ENCODE data around the gene TTC36. TPM values are rescaled to one million over a fixed set of nuclear protein-coding genes. Genes with fewer than 3 reads are reported as not detected.

The TTC36 gene
- total RNA-seq, 1 experiment from 2014 or later, result 2.7 TPM

- ChIA-PET POLR2A (ENCODE audit: unreplicated experiment) (no interaction called here), CTCF (no interaction called here)
- Histone ChIP-seq H3F3A (ENCODE audit: low read length, unreplicated experiment) (no peaks in the 10 kb centered on the region), H4K20me1 (ENCODE audit: low read length) (no peaks in the 10 kb centered on the region), H3K79me2 (ENCODE audit: low read length) (no peaks in the 10 kb centered on the region), H3K9me3 (ENCODE audit: low read length) (no peaks in the 10 kb centered on the region), H3K4me3 (ENCODE audit: low read length) (no peak overlapping the region), H2AFZ (ENCODE audit: low read length) (no peak overlapping the region), H3K4me1 (ENCODE audit: insufficient read depth, low read length) (no peaks in the 10 kb centered on the region), H3K36me3 (ENCODE audit: low read depth, low read length) (peaks cover 63% of the 10 kb centered on the region), H3K9ac (ENCODE audit: low read length) (no peak overlapping the region), H3K9me2 (replicated peaks; ENCODE audit: low read length) (no peaks in the 10 kb centered on the region), H3K27ac (ENCODE audit: low read length) (no peak overlapping the region), H3K4me2 (ENCODE audit: low read length) (no peak overlapping the region), H3K27me3 (ENCODE audit: low read length) (no peaks in the 10 kb centered on the region)
- no peak for TF ChIP-seq CTCF (conservative IDR thresholded peaks at IDR 0.05; ENCODE audit: low read depth, low read length)
- TF ChIP-seq EZH2 (IDR thresholded peaks at IDR 0.05; ENCODE audit: low read length, unreplicated experiment), result no peak
- TF ChIP-seq EZH2phosphoT487 (IDR thresholded peaks at IDR 0.05; ENCODE audit: borderline replicate concordance, low read length), result no peak
- intact Hi-C loops (cut with micrococcal nuclease), result no loop called here
- DNase-seq (no peak), ATAC-seq (peak; percentile 67)
- no TSS peak for BruUV-seq (replicated peaks)
Measured at GRCh38 chr11:118514103-118514502, 13.2 kb upstream of the TTC36 start.

- Histone ChIP-seq H3K27ac (ENCODE audit: low read length) (no peak overlapping the region), H3K4me1 (ENCODE audit: insufficient read depth, low read length) (no peaks in the 10 kb centered on the region), H2AFZ (ENCODE audit: low read length) (no peak overlapping the region), H3K27me3 (ENCODE audit: low read length) (no peaks in the 10 kb centered on the region), H3K9ac (ENCODE audit: low read length) (no peak overlapping the region), H3K9me2 (replicated peaks; ENCODE audit: low read length) (no peaks in the 10 kb centered on the region), H3K4me2 (ENCODE audit: low read length) (no peak overlapping the region), H3K4me3 (ENCODE audit: low read length) (no peak overlapping the region), H3K9me3 (ENCODE audit: low read length) (no peaks in the 10 kb centered on the region), H3F3A (ENCODE audit: low read length, unreplicated experiment) (no peaks in the 10 kb centered on the region), H4K20me1 (ENCODE audit: low read length) (no peaks in the 10 kb centered on the region), H3K79me2 (ENCODE audit: low read length) (no peaks in the 10 kb centered on the region), H3K36me3 (ENCODE audit: low read depth, low read length) (peaks cover 60% of the 10 kb centered on the region)
- POLR2A ChIA-PET (ENCODE audit: unreplicated experiment), result interaction anchor here (0.6 kb wide), 1 partner anchor 289 kb away, joined by 5 read pairs; no protein-coding TSS in a partner anchor
- no peak for DNase-seq
- ATAC-seq, result no peak
- BruUV-seq (replicated peaks), result no TSS peak
- intact Hi-C loops (cut with micrococcal nuclease), result no loop called here
- no peak for TF ChIP-seq CTCF (conservative IDR thresholded peaks at IDR 0.05; ENCODE audit: low read depth, low read length)
- no peak for TF ChIP-seq EZH2phosphoT487 (IDR thresholded peaks at IDR 0.05; ENCODE audit: borderline replicate concordance, low read length)
- no peak for TF ChIP-seq EZH2 (IDR thresholded peaks at IDR 0.05; ENCODE audit: low read length, unreplicated experiment)
- CTCF ChIA-PET, result no interaction called here
Measured at GRCh38 chr11:118519549-118519948, 7.7 kb upstream of the TTC36 start.

- H3K36me3 ChIP-seq (ENCODE audit: low read depth, low read length), result peaks cover 43% of the 10 kb centered on the region
- POLR2A ChIA-PET (ENCODE audit: unreplicated experiment), result no interaction called here
Measured at GRCh38 chr11:118521892-118522311, 5.4 kb upstream of the TTC36 start.

More at GRCh38 chr11:118521892-118522311, 5.4 kb upstream of the TTC36 start:
- no peak for ATAC-seq
- no peaks in the 10 kb centered on the region for H3F3A ChIP-seq (ENCODE audit: low read length, unreplicated experiment)
- H3K4me2 ChIP-seq (ENCODE audit: low read length), result no peak overlapping the region
- H3K4me1 ChIP-seq (ENCODE audit: insufficient read depth, low read length), result no peaks in the 10 kb centered on the region
- TF ChIP-seq CTCF (conservative IDR thresholded peaks at IDR 0.05; ENCODE audit: low read depth, low read length) (no peak), EZH2phosphoT487 (IDR thresholded peaks at IDR 0.05; ENCODE audit: borderline replicate concordance, low read length) (no peak), EZH2 (IDR thresholded peaks at IDR 0.05; ENCODE audit: low read length, unreplicated experiment) (no peak)
- no peak overlapping the region for H3K4me3 ChIP-seq (ENCODE audit: low read length)
- TSS peak; percentile 3 for BruUV-seq (replicated peaks)
- CTCF ChIA-PET, result no interaction called here
- H3K9me3 ChIP-seq (ENCODE audit: low read length), result no peaks in the 10 kb centered on the region
- no peaks in the 10 kb centered on the region for H3K9me2 ChIP-seq (replicated peaks; ENCODE audit: low read length)
- no peaks in the 10 kb centered on the region for H3K79me2 ChIP-seq (ENCODE audit: low read length)
- no peak overlapping the region for H3K9ac ChIP-seq (ENCODE audit: low read length)
- no peak overlapping the region for H2AFZ ChIP-seq (ENCODE audit: low read length)
- no peak overlapping the region for H3K27ac ChIP-seq (ENCODE audit: low read length)
- DNase-seq, result no peak
- H3K27me3 ChIP-seq (ENCODE audit: low read length), result no peaks in the 10 kb centered on the region
- H4K20me1 ChIP-seq (ENCODE audit: low read length), result no peaks in the 10 kb centered on the region
- intact Hi-C loops (cut with micrococcal nuclease), result no loop called here
